Transverse colon (tissue), 4 donors: ENCODE results near the gene ZBTB5.

Experiments used
- CTCF ChIP-seq, 5 experiments: fragments of 200-600 bp in 3 of 5; fragments of 450-650 bp in 2 of 5; sonication (generic) in 3 of 5; IDR thresholded peaks; 1 replicate in 2 of 5; 2 replicates in 3 of 5; pipeline ENCODE4 v1.5.1; 2016 to 2017; ENCODE audit warnings: antibody characterized with exemption in 5 of 5, inconsistent platforms in 3 of 5, mild to moderate bottlenecking in 2 of 5, moderate library complexity in 1 of 5
- POLR2A ChIP-seq: fragments of 450-650 bp; IDR thresholded peaks from one replicate; pipeline ENCODE4 v1.6.1; 2016; ENCODE audit warnings: antibody characterized with exemption, mild to moderate bottlenecking, moderate library complexity
- POLR2AphosphoS5 ChIP-seq, 3 donors: sonication (generic); formaldehyde crosslinking; IDR thresholded peaks; one replicate each; pipeline ENCODE4 v1.6.1; 2016; ENCODE audit warnings: antibody characterized with exemption in 3 of 3

GRCh38 chr9:37410969-37411785 lies 54.1 kb downstream of the ZBTB5 start:
- TF ChIP-seq CTCF (IDR thresholded peaks at IDR 0.05) (no peak), POLR2AphosphoS5 (IDR thresholded peaks at IDR 0.05) (no peak), POLR2A (no peak)
